Measurements from ENCODE around the gene TESK2.

DNA sequence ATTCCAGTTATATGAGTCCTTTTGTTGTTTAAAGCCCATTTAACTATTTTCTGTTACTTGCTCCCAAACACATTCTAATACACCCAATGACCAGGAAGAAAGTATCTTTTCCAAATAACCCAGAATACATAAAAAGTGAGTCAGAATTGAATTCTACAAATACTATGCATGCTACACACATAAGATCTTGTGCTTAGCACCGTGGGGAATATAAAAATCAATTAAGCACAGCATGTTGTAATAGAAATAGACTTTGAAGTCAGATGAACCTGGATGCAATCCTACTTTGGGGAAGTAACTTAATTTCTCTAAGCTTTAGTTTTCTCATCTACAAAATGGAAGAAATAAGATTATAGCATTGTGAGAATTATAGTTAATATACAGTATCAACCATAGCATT is 110.2 kb downstream of the TESK2 start:
- no peak for TF ChIP-seq MXI1 (conservative IDR thresholded peaks at IDR 0.05; ENCODE audit: poor library complexity, severe bottlenecking)
- TF ChIP-seq, protein P1, sequence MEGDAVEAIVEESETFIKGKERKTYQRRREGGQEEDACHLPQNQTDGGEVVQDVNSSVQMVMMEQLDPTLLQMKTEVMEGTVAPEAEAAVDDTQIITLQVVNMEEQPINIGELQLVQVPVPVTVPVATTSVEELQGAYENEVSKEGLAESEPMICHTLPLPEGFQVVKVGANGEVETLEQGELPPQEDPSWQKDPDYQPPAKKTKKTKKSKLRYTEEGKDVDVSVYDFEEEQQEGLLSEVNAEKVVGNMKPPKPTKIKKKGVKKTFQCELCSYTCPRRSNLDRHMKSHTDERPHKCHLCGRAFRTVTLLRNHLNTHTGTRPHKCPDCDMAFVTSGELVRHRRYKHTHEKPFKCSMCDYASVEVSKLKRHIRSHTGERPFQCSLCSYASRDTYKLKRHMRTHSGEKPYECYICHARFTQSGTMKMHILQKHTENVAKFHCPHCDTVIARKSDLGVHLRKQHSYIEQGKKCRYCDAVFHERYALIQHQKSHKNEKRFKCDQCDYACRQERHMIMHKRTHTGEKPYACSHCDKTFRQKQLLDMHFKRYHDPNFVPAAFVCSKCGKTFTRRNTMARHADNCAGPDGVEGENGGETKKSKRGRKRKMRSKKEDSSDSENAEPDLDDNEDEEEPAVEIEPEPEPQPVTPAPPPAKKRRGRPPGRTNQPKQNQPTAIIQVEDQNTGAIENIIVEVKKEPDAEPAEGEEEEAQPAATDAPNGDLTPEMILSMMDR (IDR thresholded peaks at IDR 0.05; ENCODE audit: poor library complexity, severe bottlenecking), result no peak
- no peak for TF ChIP-seq EZH2 (IDR thresholded peaks at IDR 0.05; ENCODE audit: borderline replicate concordance, insufficient read depth, low read length, poor library complexity, severe bottlenecking)

All from neural cell (in vitro differentiated cells).